ENCODE data around the gene ATF7IP2.

ATF7IP2 gene

DNA sequence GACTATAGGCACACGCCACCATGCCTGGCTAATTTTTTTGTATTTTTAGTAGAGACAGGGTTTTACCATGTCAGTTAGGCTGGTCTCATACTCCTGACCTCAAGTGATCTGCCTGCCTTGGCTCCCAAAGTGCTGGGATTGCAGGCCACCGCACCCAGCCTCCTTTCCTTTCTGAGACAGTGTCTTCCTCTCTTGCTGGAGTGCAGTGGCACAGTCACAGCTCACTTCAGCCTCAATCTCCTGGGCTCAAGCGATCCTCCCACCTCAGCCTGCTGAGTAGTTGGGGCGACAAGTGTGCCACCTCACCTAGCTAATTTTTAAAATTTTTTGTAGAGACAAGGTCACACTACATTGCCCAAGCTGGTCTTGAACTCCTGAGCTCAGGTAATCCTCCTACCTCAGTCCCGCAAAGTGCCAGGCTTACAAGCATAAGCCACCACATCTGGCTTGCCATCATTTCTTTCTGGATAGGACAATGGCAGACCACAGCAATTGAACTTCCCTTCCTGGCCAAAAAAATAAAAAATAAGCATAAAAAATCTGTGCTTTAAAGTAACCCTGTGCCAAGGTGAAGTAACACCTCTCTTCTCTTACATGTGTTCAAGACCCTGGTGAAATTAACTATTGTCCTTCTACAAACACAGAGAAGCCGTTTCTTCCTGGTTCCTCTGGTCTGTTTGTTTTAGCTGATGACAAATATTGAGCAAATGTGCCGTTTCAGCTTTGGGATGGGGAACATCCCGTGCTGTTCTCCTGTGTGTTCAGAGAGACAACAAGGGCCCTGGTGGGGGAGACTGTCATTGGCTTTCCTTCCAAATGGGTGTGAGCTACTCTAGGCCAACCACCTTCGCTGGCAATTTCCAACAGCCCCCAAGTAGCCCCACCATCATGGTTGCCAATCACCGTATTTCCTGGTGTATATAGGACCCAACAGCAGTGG, 134.3 kb downstream of the ATF7IP2 start (continued):
- TF ChIP-seq PATZ1 (CRISPR knock-in tag; IDR thresholded peaks at IDR 0.05; ENCODE audit: borderline replicate concordance) (no peak), ISL1 (CRISPR knock-in tag; IDR thresholded peaks at IDR 0.05) (no peak), ZNF8 (CRISPR knock-in tag; IDR thresholded peaks at IDR 0.05) (no peak), ESRRG (CRISPR knock-in tag; IDR thresholded peaks at IDR 0.05) (no peak), RARB (CRISPR knock-in tag; IDR thresholded peaks at IDR 0.05) (no peak), ZC3H10 (CRISPR knock-in tag; IDR thresholded peaks at IDR 0.05) (no peak), ZFP30 (CRISPR knock-in tag; IDR thresholded peaks at IDR 0.05) (no peak)
- TF ChIP-seq, protein P1, sequence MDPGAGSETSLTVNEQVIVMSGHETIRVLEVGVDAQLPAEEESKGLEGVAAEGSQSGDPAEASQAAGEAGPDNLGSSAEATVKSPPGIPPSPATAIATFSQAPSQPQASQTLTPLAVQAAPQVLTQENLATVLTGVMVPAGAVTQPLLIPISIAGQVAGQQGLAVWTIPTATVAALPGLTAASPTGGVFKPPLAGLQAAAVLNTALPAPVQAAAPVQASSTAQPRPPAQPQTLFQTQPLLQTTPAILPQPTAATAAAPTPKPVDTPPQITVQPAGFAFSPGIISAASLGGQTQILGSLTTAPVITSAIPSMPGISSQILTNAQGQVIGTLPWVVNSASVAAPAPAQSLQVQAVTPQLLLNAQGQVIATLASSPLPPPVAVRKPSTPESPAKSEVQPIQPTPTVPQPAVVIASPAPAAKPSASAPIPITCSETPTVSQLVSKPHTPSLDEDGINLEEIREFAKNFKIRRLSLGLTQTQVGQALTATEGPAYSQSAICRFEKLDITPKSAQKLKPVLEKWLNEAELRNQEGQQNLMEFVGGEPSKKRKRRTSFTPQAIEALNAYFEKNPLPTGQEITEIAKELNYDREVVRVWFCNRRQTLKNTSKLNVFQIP (CRISPR knock-in tag; IDR thresholded peaks at IDR 0.05; ENCODE audit: borderline replicate concordance, low read depth), result no peak

DNA sequence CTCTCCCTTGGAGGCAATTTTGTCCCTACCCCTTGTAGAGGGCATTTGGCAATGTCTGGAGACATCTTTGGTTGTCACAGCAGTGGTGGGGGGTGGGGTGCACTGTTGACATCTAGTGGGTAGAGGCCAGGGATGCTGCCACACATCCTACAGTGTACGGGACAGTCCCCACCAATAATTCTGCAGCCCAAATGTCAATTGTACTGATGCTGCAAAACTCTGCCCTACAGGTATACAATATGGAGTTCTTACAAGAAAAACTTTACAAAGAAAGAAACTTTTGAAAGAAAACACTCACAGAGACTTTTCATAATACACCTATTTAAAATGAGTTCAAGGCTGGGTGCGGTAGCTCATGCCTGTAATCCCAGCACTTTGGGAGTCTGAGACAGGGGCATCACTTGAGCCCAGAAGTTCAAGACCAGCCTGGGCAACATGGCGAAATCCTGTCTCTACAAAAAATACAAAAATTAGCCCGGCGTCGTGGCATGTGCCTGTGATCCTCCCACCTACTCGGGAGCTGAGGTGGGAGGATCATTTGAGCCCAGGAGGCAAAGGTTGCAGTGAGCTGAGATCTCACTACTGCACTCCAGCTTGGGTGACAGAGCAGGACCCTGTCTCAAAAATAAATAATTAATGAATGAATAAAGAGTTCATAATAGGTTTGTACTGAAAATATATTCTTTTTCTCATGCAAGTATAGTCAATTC, 135.2 kb downstream of the ATF7IP2 start:
- ATAC-seq, result no peak
- no peak for TF ChIP-seq PATZ1 (CRISPR knock-in tag; IDR thresholded peaks at IDR 0.05; ENCODE audit: borderline replicate concordance)
- TF ChIP-seq ZFP3 (CRISPR knock-in tag; IDR thresholded peaks at IDR 0.05), result no peak
- TF ChIP-seq, protein P2, sequence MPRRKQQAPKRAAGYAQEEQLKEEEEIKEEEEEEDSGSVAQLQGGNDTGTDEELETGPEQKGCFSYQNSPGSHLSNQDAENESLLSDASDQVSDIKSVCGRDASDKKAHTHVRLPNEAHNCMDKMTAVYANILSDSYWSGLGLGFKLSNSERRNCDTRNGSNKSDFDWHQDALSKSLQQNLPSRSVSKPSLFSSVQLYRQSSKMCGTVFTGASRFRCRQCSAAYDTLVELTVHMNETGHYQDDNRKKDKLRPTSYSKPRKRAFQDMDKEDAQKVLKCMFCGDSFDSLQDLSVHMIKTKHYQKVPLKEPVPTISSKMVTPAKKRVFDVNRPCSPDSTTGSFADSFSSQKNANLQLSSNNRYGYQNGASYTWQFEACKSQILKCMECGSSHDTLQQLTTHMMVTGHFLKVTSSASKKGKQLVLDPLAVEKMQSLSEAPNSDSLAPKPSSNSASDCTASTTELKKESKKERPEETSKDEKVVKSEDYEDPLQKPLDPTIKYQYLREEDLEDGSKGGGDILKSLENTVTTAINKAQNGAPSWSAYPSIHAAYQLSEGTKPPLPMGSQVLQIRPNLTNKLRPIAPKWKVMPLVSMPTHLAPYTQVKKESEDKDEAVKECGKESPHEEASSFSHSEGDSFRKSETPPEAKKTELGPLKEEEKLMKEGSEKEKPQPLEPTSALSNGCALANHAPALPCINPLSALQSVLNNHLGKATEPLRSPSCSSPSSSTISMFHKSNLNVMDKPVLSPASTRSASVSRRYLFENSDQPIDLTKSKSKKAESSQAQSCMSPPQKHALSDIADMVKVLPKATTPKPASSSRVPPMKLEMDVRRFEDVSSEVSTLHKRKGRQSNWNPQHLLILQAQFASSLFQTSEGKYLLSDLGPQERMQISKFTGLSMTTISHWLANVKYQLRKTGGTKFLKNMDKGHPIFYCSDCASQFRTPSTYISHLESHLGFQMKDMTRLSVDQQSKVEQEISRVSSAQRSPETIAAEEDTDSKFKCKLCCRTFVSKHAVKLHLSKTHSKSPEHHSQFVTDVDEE (CRISPR knock-in tag; IDR thresholded peaks at IDR 0.05), result no peak
- TF ChIP-seq, protein P1 (CRISPR knock-in tag; IDR thresholded peaks at IDR 0.05; ENCODE audit: borderline replicate concordance, low read depth), result no peak
- TF ChIP-seq CREB5 (CRISPR knock-in tag; IDR thresholded peaks at IDR 0.05; ENCODE audit: low read depth), result no peak
- TF ChIP-seq CSRNP3 (CRISPR knock-in tag; IDR thresholded peaks at IDR 0.05), result no peak
- no peak for TF ChIP-seq OSR1 (CRISPR knock-in tag; IDR thresholded peaks at IDR 0.05)
- no peak for TF ChIP-seq TOX (CRISPR knock-in tag; IDR thresholded peaks at IDR 0.05; ENCODE audit: borderline replicate concordance)
- TF ChIP-seq GLIS3 (CRISPR knock-in tag; IDR thresholded peaks at IDR 0.05), result no peak
- TF ChIP-seq CSDC2 (CRISPR knock-in tag; IDR thresholded peaks at IDR 0.05), result no peak
- TF ChIP-seq PPARA (CRISPR knock-in tag; IDR thresholded peaks at IDR 0.05; ENCODE audit: borderline replicate concordance), result no peak
- no peak for TF ChIP-seq TCF4 (CRISPR knock-in tag; IDR thresholded peaks at IDR 0.05; ENCODE audit: borderline replicate concordance)
